H9 (cell line): Measurements from ENCODE around the gene NFRKB. TPM values are rescaled to one million over a fixed set of nuclear protein-coding genes. Genes with fewer than 3 reads are reported as not detected.

ENCODE experiments used
- DNase-seq: peaks from one replicate; pipeline ENCODE4 v3.0.0-alpha.2; 2017
- H2AFZ ChIP-seq: one replicate; pipeline ENCODE4 v1.6.1; 2013; ENCODE audit warnings: mild to moderate bottlenecking, low read length, control low read depth, moderate library complexity
- H2AK5ac ChIP-seq: 2 replicates; pipeline ENCODE4 v1.6.1; 2013; ENCODE audit warnings: low read length, control low read depth, mixed read lengths; ENCODE audit not compliant: insufficient read length
- H2BK120ac ChIP-seq: one replicate; pipeline ENCODE4 v1.6.1; 2013; ENCODE audit warnings: low read depth, mild to moderate bottlenecking, low read length, control low read depth, inconsistent platforms; ENCODE audit not compliant: poor library complexity, severe bottlenecking
- H2BK12ac ChIP-seq: 2 replicates; pipeline ENCODE4 v1.6.1; 2013; ENCODE audit warnings: low read length, control low read depth, mixed read lengths, low read depth; ENCODE audit not compliant: insufficient read length
- H2BK15ac ChIP-seq: 2 replicates; pipeline ENCODE4 v1.6.1; 2013; ENCODE audit warnings: low read depth, low read length, control low read depth
- H2BK20ac ChIP-seq: one replicate; pipeline ENCODE4 v1.6.1; 2013; ENCODE audit warnings: low read depth, mild to moderate bottlenecking, low read length, control low read depth, inconsistent platforms; ENCODE audit not compliant: poor library complexity, severe bottlenecking
- H2BK5ac ChIP-seq: 2 replicates; pipeline ENCODE4 v1.6.1; 2013; ENCODE audit warnings: low read length, control low read depth, mixed read lengths; ENCODE audit not compliant: insufficient read length
- H3K14ac ChIP-seq: 2 replicates; pipeline ENCODE4 v1.6.1; 2013; ENCODE audit warnings: low read length, control low read depth; ENCODE audit not compliant: insufficient read depth
- H3K18ac ChIP-seq: 2 replicates; pipeline ENCODE4 v1.6.1; 2013; ENCODE audit warnings: low read depth, mild to moderate bottlenecking, mixed read lengths, low read length, control low read depth; ENCODE audit not compliant: insufficient read length
- H3K23ac ChIP-seq: 2 replicates; pipeline ENCODE4 v1.6.1; 2013; ENCODE audit warnings: low read length, control low read depth, mixed read lengths, low read depth; ENCODE audit not compliant: insufficient read length
- H3K23me2 ChIP-seq: 2 replicates; pipeline ENCODE4 v1.6.1; 2013; ENCODE audit warnings: low read depth, mild to moderate bottlenecking, mixed read lengths, low read length, control low read depth; ENCODE audit not compliant: insufficient read length, poor library complexity, severe bottlenecking
- H3K27ac ChIP-seq: 2 replicates; pipeline ENCODE4 v1.5.1; 2013; ENCODE audit warnings: low read length, control low read depth, mixed read lengths, low read depth; ENCODE audit not compliant: insufficient read length
- H3K27me3 ChIP-seq: 2 replicates; pipeline ENCODE4 v1.6.1; 2013; ENCODE audit warnings: low read length, control low read depth, inconsistent platforms; ENCODE audit not compliant: insufficient read depth
- H3K4ac ChIP-seq: 2 replicates; pipeline ENCODE4 v1.6.1; 2013; ENCODE audit warnings: low read depth, mild to moderate bottlenecking, control low read depth, inconsistent platforms, low read length, moderate library complexity
- H3K4me1 ChIP-seq: 2 replicates; pipeline ENCODE4 v1.6.1; 2013; ENCODE audit warnings: low read length, control low read depth, inconsistent platforms; ENCODE audit not compliant: insufficient read depth
- H3K4me2 ChIP-seq: 2 replicates; pipeline ENCODE4 v1.6.1; 2013; ENCODE audit warnings: low read length, control low read depth, mixed read lengths; ENCODE audit not compliant: insufficient read length, insufficient read depth
- H3K56ac ChIP-seq: 2 replicates; pipeline ENCODE4 v1.6.1; 2013; ENCODE audit warnings: low read depth, mild to moderate bottlenecking, mixed read lengths, low read length, control low read depth; ENCODE audit not compliant: insufficient read length
- H3K79me1 ChIP-seq: 2 replicates; pipeline ENCODE4 v1.6.1; 2013; ENCODE audit warnings: low read depth, mild to moderate bottlenecking, moderate library complexity, low read length, control low read depth, inconsistent platforms; ENCODE audit not compliant: insufficient read depth, poor library complexity, severe bottlenecking
- H3K79me2 ChIP-seq: 2 replicates; pipeline ENCODE4 v1.6.1; 2013; ENCODE audit warnings: low read length, control low read depth, inconsistent platforms; ENCODE audit not compliant: insufficient read depth
- H3K9ac ChIP-seq: 2 replicates; pipeline ENCODE4 v1.6.1; 2013; ENCODE audit warnings: low read length, control low read depth, mixed read lengths; ENCODE audit not compliant: insufficient read length; ENCODE audit errors: extremely low read depth
- H3K9me3 ChIP-seq: one replicate; pipeline ENCODE4 v1.6.1; 2013; ENCODE audit warnings: low read depth, low read length, inconsistent platforms; ENCODE audit not compliant: control insufficient read depth
- H3T11ph ChIP-seq: one replicate; pipeline ENCODE4 v1.6.1; 2013; ENCODE audit warnings: mild to moderate bottlenecking, low read length, control low read depth, inconsistent platforms
- H4K20me1 ChIP-seq: one replicate; pipeline ENCODE4 v1.6.1; 2013; ENCODE audit not compliant: control insufficient read depth, insufficient read length, insufficient read depth
- H4K5ac ChIP-seq: 2 replicates; pipeline ENCODE4 v1.6.1; 2013; ENCODE audit warnings: low read depth, mild to moderate bottlenecking, mixed read lengths, low read length, control low read depth; ENCODE audit not compliant: insufficient read length
- H4K8ac ChIP-seq: replicated peaks from 2 replicates; pipeline ENCODE4 v1.6.1; 2013; ENCODE audit warnings: low read length, control low read depth, mixed read lengths, low read depth; ENCODE audit not compliant: insufficient read length
- H4K91ac ChIP-seq: 2 replicates; pipeline ENCODE4 v1.6.1; 2013; ENCODE audit warnings: low read depth, mild to moderate bottlenecking, moderate library complexity, mixed read lengths, low read length, control low read depth; ENCODE audit not compliant: insufficient read length
- H3K27ac Mint-ChIP-seq, 3 experiments: 2 replicates in 2 of 3; 3 replicates in 1 of 3; pipeline ENCODE4 v1.8.0; 2020 to 2021; ENCODE audit warnings: mixed read lengths in 3 of 3, mild to moderate bottlenecking in 1 of 3, moderate library complexity in 1 of 3
- H3K27me3 Mint-ChIP-seq: 2 replicates; pipeline ENCODE4 v1.8.0; 2021; ENCODE audit warnings: low read depth, mild to moderate bottlenecking, moderate library complexity, mixed read lengths
- H3K36me3 Mint-ChIP-seq, 3 experiments: 2 replicates in 2 of 3; 3 replicates in 1 of 3; pipeline ENCODE4 v1.8.0; 2020 to 2021; ENCODE audit warnings: low read depth in 3 of 3, mixed read lengths in 3 of 3; ENCODE audit not compliant: insufficient read depth in 1 of 3
- H3K4me1 Mint-ChIP-seq, 2 experiments: 2 replicates each; pipeline ENCODE4 v1.8.0; 2020; ENCODE audit warnings: mixed read lengths in 2 of 2
- H3K4me3 Mint-ChIP-seq, 2 experiments: 2 replicates in 1 of 2; 3 replicates in 1 of 2; pipeline ENCODE4 v1.8.0; 2020 to 2021; ENCODE audit warnings: mild to moderate bottlenecking in 2 of 2, mixed read lengths in 2 of 2, moderate library complexity in 1 of 2
- H3K9me3 Mint-ChIP-seq, 2 experiments: 2 replicates in 1 of 2; 3 replicates in 1 of 2; pipeline ENCODE4 v1.8.0; 2020; ENCODE audit warnings: mild to moderate bottlenecking in 2 of 2, mixed read lengths in 2 of 2, moderate library complexity in 1 of 2
- CTCF ChIP-seq: fragments of 200-600 bp; sonication (generic); conservative IDR thresholded peaks from 3 replicates; pipeline ENCODE4 v1.8.0; 2021; ENCODE audit warnings: antibody characterized with exemption, mild to moderate bottlenecking
- WGBS: extraction: QIAGEN DNeasy Blood & Tissue Kit; methylation state at CpG from one replicate; pipeline ENCODE4 v1.1.7; 2013; ENCODE audit warnings: missing lambda C conversion rate, low lambda C conversion rate, mixed read lengths; ENCODE audit not compliant: insufficient read length; ENCODE audit errors: extremely low coverage; 5-methylcytosine and 5-hydroxymethylcytosine counted together
- total RNA-seq: library from RNA; stranded (reverse); gene quantifications from 2 replicates; pipeline ENCODE4 v1.2.1, GENCODE V29; 2021

The NFRKB gene
- total RNA-seq, 1 experiment from 2014 or later, result 41.0 TPM

- Histone ChIP-seq H3K23ac (no peak overlapping the region), H2BK15ac (no peak overlapping the region), H3K27me3 (no peaks in the 10 kb centered on the region), H3T11ph (no peak overlapping the region), H2AFZ (no peak overlapping the region), H3K56ac (no peak overlapping the region), H2BK12ac (no peak overlapping the region), H3K4ac (no peak overlapping the region), H4K91ac (no peak overlapping the region), H3K79me1 (no peaks in the 10 kb centered on the region), H3K27ac (no peak overlapping the region), H4K20me1 (no peaks in the 10 kb centered on the region), H2BK5ac (no peak overlapping the region), H3K18ac (no peak overlapping the region), H4K5ac (no peak overlapping the region), H2AK5ac (no peak overlapping the region), H3K9me3 (no peaks in the 10 kb centered on the region), H3K4me2 (no peak overlapping the region), H3K4me1 (no peaks in the 10 kb centered on the region), H2BK20ac (no peak overlapping the region), H3K14ac (no peak overlapping the region), H4K8ac (no peak overlapping the region), H2BK120ac (no peak overlapping the region), H3K9ac (no peak overlapping the region), H3K79me2 (no peaks in the 10 kb centered on the region), H3K23me2 (no peaks in the 10 kb centered on the region)
- no peak overlapping the region for H3K4me3 Mint-ChIP-seq
- no peak for TF ChIP-seq CTCF
- no peaks in the 10 kb centered on the region for H3K27me3 Mint-ChIP-seq
- WGBS, result no CpG with 5 or more reads among the region's 3 CpGs
- no peaks in the 10 kb centered on the region for H3K9me3 Mint-ChIP-seq
- peak overlapping the region in 2 of 3 experiments; percentile 2 to 19; a peak in 1 of 7 replicates for H3K27ac Mint-ChIP-seq
- H3K36me3 Mint-ChIP-seq, result peaks cover 25 to 65% (median 46%) of the 10 kb centered on the region in 3 experiments; a peak in 6 of 7 replicates
- peaks cover 4% of the 10 kb centered on the region in 2 experiments; a peak in 3 of 4 replicates for H3K4me1 Mint-ChIP-seq
- no peak for DNase-seq
Observed at GRCh38 chr11:129911298-129911697, 15.9 kb upstream of the NFRKB start.
